GM21526 (cell line): Measurements from ENCODE around the gene IVD.

Source experiments
- ATAC-seq: cut with Tn5 transposase; IDR thresholded peaks from one replicate; pipeline ENCODE4 v1.9.1; 2021; ENCODE audit warnings: moderate library complexity; ENCODE audit not compliant: unreplicated experiment, low FRiP score

IVD gene

GRCh38 chr15:40412095-40412759 is 6.6 kb downstream of the IVD start:
- ATAC-seq: no peak

GRCh38 chr15:40413036-40413435 is 7.4 kb downstream of the IVD start:
- no peak for ATAC-seq

GRCh38 chr15:40414816-40415215 is 9.2 kb downstream of the IVD start:
- ATAC-seq: no peak

GRCh38 chr15:40415226-40415625 is 9.6 kb downstream of the IVD start:
- no peak for ATAC-seq

GRCh38 chr15:40416056-40416455 is 10.5 kb downstream of the IVD start:
- ATAC-seq: no peak

- ATAC-seq: no peak
Measured at GRCh38 chr15:40418126-40418525, 12.5 kb downstream of the IVD start.

- no peak for ATAC-seq
Measured at GRCh38 chr15:40420071-40420713, 14.6 kb downstream of the IVD start.

GRCh38 chr15:40420793-40421192 is 15.2 kb downstream of the IVD start:
- ATAC-seq: no peak

GRCh38 chr15:40421246-40422157 is 15.9 kb downstream of the IVD start:
- ATAC-seq: no peak

GRCh38 chr15:40424483-40425115 is 19.0 kb downstream of the IVD start:
- ATAC-seq: no peak

- ATAC-seq: no peak
Measured at GRCh38 chr15:40425681-40426080, 20.1 kb downstream of the IVD start.

GRCh38 chr15:40427188-40427587 is 21.6 kb downstream of the IVD start:
- ATAC-seq: no peak

GRCh38 chr15:40428185-40428584 is 22.6 kb downstream of the IVD start:
- no peak for ATAC-seq

GRCh38 chr15:40429068-40429710 is 23.6 kb downstream of the IVD start:
- no peak for ATAC-seq

GRCh38 chr15:40430271-40430805 is 24.7 kb downstream of the IVD start:
- ATAC-seq: no peak

- no peak for ATAC-seq
Measured at GRCh38 chr15:40435023-40435709, 29.6 kb downstream of the IVD start.

- ATAC-seq: no peak
Measured at GRCh38 chr15:40435710-40436089, 30.1 kb downstream of the IVD start.

- ATAC-seq: no peak
Measured at GRCh38 chr15:40436116-40436891, 30.7 kb downstream of the IVD start.
